Stimulated activated naive CD8-positive, alpha-beta T cell treated with anti-CD3 and anti-CD28 coated beads, Interleukin-15, amount 100 ng/mL, for 72 hours (primary cell): Measurements from ENCODE around the gene AAK1.

ENCODE experiments used
- ATAC-seq: fragments of 150-1000 bp; cut with Tn5 transposase; 2 replicates; pipeline ENCODE4 v1.10.0; 2021; ENCODE audit warnings: mild to moderate bottlenecking, moderate library complexity
- DNase-seq, 2 donors: peaks; one replicate each; pipeline ENCODE4 v3.0.0; 2021 to 2022
- H3K27ac Mint-ChIP-seq, 2 donors: one replicate each; pipeline ENCODE4 v1.8.0; 2022; ENCODE audit warnings: mild to moderate bottlenecking in 2 of 2, mixed read lengths in 2 of 2, moderate library complexity in 2 of 2
- H3K27me3 Mint-ChIP-seq: one replicate; pipeline ENCODE4 v1.8.0; 2022; ENCODE audit warnings: mixed read lengths
- H3K4me1 Mint-ChIP-seq: one replicate; pipeline ENCODE4 v1.8.0; 2022; ENCODE audit warnings: mild to moderate bottlenecking, mixed read lengths
- H3K4me3 Mint-ChIP-seq, 2 donors: one replicate each; pipeline ENCODE4 v1.8.0; 2022; ENCODE audit warnings: mild to moderate bottlenecking in 2 of 2, mixed read lengths in 2 of 2, moderate library complexity in 1 of 2
- H3K9me3 Mint-ChIP-seq, 2 donors: one replicate each; pipeline ENCODE4 v1.8.0; 2022; ENCODE audit warnings: mixed read lengths in 2 of 2

Gene AAK1

GRCh38 chr2:69604026-69604678, 39.4 kb downstream of the AAK1 start:
- peak overlapping the region in 1 of 2 donors; percentile 7 for H3K4me3 Mint-ChIP-seq
- H3K27me3 Mint-ChIP-seq, result no peaks in the 10 kb centered on the region
- peak overlapping the region in 1 of 2 donors; percentile 29 for H3K27ac Mint-ChIP-seq
- peaks cover 92% of the 10 kb centered on the region for H3K4me1 Mint-ChIP-seq
- peaks cover 6 to 9% of the 10 kb centered on the region in 2 donors for H3K9me3 Mint-ChIP-seq
- no peak for ATAC-seq
- DNase-seq, result no peak

DNA sequence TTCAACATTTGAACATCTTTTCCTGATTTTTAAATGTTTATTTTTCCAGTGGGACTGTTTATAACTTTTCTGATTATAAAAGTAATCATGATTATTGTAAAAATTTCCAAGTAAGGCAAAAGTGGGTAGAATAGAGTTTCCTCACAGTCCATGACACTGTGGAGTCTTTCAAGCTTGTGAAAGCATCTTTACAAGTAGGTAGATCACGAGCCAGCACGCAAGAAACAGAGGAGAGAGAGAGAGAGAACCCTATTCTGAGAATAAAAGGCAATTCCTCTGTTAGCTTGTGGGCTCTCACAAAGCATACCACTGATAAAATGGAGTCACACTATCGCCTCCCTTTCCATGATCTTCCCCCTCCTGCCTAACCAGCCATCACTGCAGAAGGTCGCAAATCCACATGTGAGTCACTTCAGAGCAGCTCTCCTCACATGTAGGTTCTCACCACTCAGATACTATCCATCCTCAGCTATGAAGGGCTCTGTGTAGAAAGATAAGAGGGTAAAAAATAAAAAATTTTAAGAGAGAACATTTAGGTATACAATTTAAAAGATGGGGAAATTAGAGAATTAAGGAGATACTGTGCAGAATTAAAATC, 40.3 kb downstream of the AAK1 start:
- DNase-seq, result no peak
- H3K27ac Mint-ChIP-seq, result no peak overlapping the region
- no peaks in the 10 kb centered on the region for H3K27me3 Mint-ChIP-seq
- peak overlapping the region; percentile 5 to 30 for H3K4me3 Mint-ChIP-seq
- peaks cover 90% of the 10 kb centered on the region for H3K4me1 Mint-ChIP-seq
- ATAC-seq, result peak; percentile 34
- H3K9me3 Mint-ChIP-seq, result peaks cover 6 to 9% of the 10 kb centered on the region in 2 donors

- DNase-seq (no peak), ATAC-seq (peak; percentile 97)
- Mint-ChIP-seq H3K9me3 (peaks cover 6 to 8% of the 10 kb centered on the region in 2 donors), H3K27ac (peak overlapping the region; percentile 88 to 92), H3K4me3 (peak overlapping the region; percentile 12 to 27), H3K4me1 (peaks cover 90% of the 10 kb centered on the region), H3K27me3 (no peaks in the 10 kb centered on the region)
Measured at GRCh38 chr2:69601179-69601612, 42.3 kb downstream of the AAK1 start.

GRCh38 chr2:69600425-69600824, 43.1 kb downstream of the AAK1 start:
- DNase-seq (peak in 1 of 2 donors; percentile 45), ATAC-seq (peak; percentile 61)
- Mint-ChIP-seq H3K27ac (peak overlapping the region; percentile 88 to 92), H3K27me3 (no peaks in the 10 kb centered on the region), H3K4me3 (peak overlapping the region; percentile 21 to 38), H3K9me3 (peaks cover 0 to under 1% of the 10 kb centered on the region in 2 donors), H3K4me1 (peaks cover 83% of the 10 kb centered on the region)

DNA sequence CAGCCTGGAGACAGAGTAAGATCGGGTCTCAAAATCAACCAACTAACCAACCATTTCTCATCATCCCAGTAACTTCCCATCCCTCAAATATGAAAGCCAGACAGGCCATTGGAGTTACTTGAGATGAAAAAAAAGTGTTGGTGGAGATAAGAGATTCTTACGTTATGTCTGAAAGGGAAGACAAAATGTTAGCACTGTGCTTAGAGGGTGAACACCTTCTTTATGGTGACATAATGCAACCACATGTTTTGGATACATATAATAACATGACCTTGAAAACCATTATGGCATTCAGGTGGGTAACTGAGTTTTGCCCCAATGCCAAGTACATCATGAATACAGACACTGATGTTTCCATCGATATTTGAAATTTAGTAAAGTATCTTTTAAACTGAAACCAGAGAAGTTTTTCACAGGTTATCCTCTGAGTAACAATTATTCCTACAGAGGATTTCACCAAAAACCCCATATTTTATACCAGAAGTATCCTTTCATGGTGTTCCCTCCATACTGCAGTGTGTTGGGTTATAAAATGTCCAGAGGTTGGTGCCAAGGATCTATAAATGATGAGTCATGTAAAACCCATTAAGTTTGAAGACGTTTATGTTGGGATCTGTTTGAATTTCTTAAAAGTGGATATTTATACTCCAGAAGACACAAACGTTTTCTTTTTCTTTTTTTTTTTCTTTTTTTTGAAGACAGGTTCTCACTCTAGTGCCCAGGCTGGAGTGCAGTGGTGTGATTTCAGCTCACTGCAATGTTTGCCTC, 45.5 kb downstream of the AAK1 start:
- H3K9me3 Mint-ChIP-seq, result no peaks in the 10 kb centered on the region
- ATAC-seq (no peak), DNase-seq (no peak)
- H3K4me3 Mint-ChIP-seq, result peak overlapping the region; percentile 54 to 58
- H3K4me1 Mint-ChIP-seq, result peaks cover 79% of the 10 kb centered on the region
- no peak overlapping the region for H3K27ac Mint-ChIP-seq
- H3K27me3 Mint-ChIP-seq, result no peaks in the 10 kb centered on the region

- DNase-seq (no peak), ATAC-seq (no peak)
- peaks cover 81% of the 10 kb centered on the region for H3K4me1 Mint-ChIP-seq
- H3K9me3 Mint-ChIP-seq, result no peaks in the 10 kb centered on the region
- no peaks in the 10 kb centered on the region for H3K27me3 Mint-ChIP-seq
- H3K27ac Mint-ChIP-seq, result peak overlapping the region in 1 of 2 donors; percentile 75
- H3K4me3 Mint-ChIP-seq, result peak overlapping the region; percentile 54 to 58
Measured at GRCh38 chr2:69597105-69597504, 46.4 kb downstream of the AAK1 start.

GRCh38 chr2:69594341-69594740, 49.2 kb downstream of the AAK1 start:
- ATAC-seq (no peak), DNase-seq (no peak)
- Mint-ChIP-seq H3K4me3 (no peak overlapping the region), H3K4me1 (peaks cover 82% of the 10 kb centered on the region), H3K9me3 (no peaks in the 10 kb centered on the region), H3K27ac (peak overlapping the region in 1 of 2 donors; percentile 8), H3K27me3 (no peaks in the 10 kb centered on the region)

DNA sequence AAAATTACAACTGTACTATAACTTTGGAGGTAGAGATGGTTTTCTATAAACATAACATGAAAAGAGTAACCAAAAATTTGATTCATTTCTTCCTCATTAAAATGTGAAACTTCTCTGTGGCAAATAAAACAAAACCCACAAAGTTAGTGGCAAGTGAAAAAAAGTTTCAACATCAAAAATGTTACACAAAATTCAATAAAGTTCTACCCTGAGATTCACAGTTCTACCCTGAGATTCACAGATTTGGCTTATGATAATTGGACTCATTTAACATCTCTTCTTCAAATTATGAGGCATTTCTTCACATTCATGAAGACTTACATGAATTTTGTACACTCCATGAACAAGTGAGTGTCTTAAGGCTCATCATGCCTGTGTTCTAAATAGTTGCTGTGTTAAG, 51.0 kb downstream of the AAK1 start:
- Mint-ChIP-seq H3K9me3 (no peaks in the 10 kb centered on the region), H3K4me3 (peak overlapping the region in 1 of 2 donors; percentile 36)

GRCh38 chr2:69589973-69590652, 53.4 kb downstream of the AAK1 start:
- DNase-seq (no peak), ATAC-seq (peak; percentile 56)
- H3K27me3 Mint-ChIP-seq, result no peaks in the 10 kb centered on the region
- H3K9me3 Mint-ChIP-seq, result no peaks in the 10 kb centered on the region
- peak overlapping the region; percentile 77 to 83 for H3K27ac Mint-ChIP-seq
- H3K4me3 Mint-ChIP-seq, result peak overlapping the region; percentile 44 to 57
- H3K4me1 Mint-ChIP-seq, result peaks cover 90% of the 10 kb centered on the region

More for the DNA sequence above, 51.0 kb downstream of the AAK1 start:
- H3K4me1 Mint-ChIP-seq, result peaks cover 86% of the 10 kb centered on the region
- no peaks in the 10 kb centered on the region for H3K27me3 Mint-ChIP-seq
- ATAC-seq (no peak), DNase-seq (no peak)
- H3K27ac Mint-ChIP-seq, result peak overlapping the region in 1 of 2 donors; percentile 63

DNA sequence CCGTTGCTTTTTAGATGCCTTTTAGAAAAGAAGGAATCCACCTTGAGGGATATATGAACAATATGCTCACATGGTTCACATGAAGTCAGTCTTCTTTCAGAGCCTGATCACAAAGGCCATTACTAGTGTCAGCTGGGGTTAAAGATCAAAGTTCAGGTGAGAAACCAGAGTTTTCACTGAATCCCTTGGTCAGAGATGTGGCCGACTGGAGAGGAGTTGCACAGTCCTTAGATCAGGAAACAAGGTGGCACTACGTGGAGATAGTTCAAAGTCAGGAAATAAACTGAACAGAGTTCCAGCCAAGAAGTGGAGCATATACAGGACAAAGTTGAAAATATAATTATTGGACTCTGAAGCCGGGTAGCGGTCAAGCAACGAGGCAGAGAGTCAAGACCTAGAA, 54.6 kb downstream of the AAK1 start:
- DNase-seq, result no peak
- Mint-ChIP-seq H3K4me3 (peak overlapping the region; percentile 46 to 48), H3K4me1 (peaks cover 90% of the 10 kb centered on the region), H3K27ac (peak overlapping the region; percentile 77 to 92), H3K9me3 (no peaks in the 10 kb centered on the region), H3K27me3 (no peaks in the 10 kb centered on the region)
- ATAC-seq, result no peak

- Mint-ChIP-seq H3K27me3 (no peaks in the 10 kb centered on the region), H3K9me3 (no peaks in the 10 kb centered on the region), H3K27ac (peak overlapping the region; percentile 77 to 92), H3K4me1 (peaks cover 91% of the 10 kb centered on the region), H3K4me3 (peak overlapping the region; percentile 46 to 48)
- peak in 1 of 2 donors; percentile 32 for DNase-seq
- peak; percentile 76 for ATAC-seq
Measured at GRCh38 chr2:69588403-69588802, 55.1 kb downstream of the AAK1 start.

GRCh38 chr2:69585855-69586555, 57.5 kb downstream of the AAK1 start:
- Mint-ChIP-seq H3K9me3 (no peaks in the 10 kb centered on the region), H3K4me3 (peak overlapping the region; percentile 43 to 69), H3K27me3 (no peaks in the 10 kb centered on the region), H3K27ac (peak overlapping the region in 1 of 2 donors; percentile 81), H3K4me1 (peaks cover 95% of the 10 kb centered on the region)
- DNase-seq (peak in 1 of 2 donors; percentile 19), ATAC-seq (peak; percentile 41)

GRCh38 chr2:69584127-69584889, 59.2 kb downstream of the AAK1 start:
- Mint-ChIP-seq H3K4me1 (peaks cover 93% of the 10 kb centered on the region), H3K27me3 (no peaks in the 10 kb centered on the region), H3K27ac (peak overlapping the region; percentile 59 to 88), H3K9me3 (no peaks in the 10 kb centered on the region), H3K4me3 (peak overlapping the region; percentile 70)
- ATAC-seq (peak; percentile 63), DNase-seq (no peak)

DNA sequence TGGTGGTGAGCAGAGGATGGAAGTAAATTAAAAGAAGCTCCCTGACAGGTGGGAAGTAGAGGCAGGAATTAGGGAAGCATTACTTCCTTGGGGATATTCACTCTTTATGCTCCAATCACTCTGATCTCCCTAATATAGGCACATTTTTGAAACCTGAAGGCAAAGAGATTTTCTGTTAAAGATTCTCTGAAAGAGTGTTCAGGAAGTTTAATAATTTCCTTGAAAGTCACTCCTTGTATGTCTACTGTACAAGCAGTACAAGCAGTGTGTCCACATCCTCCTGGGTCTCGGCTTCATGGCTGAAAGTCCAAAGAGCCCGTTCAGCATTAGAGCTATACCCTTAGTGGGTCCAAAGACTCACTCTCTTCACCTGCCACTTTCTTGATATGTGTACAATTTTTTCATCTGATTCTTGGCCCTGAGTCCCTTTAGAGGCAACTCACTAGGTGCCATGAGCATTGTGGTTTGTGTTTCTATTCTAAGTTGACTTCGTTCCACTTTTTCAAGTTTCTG, 60.2 kb downstream of the AAK1 start:
- H3K4me3 Mint-ChIP-seq, result peak overlapping the region; percentile 70
- H3K27ac Mint-ChIP-seq, result peak overlapping the region in 1 of 2 donors; percentile 67
- peaks cover 93% of the 10 kb centered on the region for H3K4me1 Mint-ChIP-seq
- DNase-seq (no peak), ATAC-seq (no peak)
- no peaks in the 10 kb centered on the region for H3K9me3 Mint-ChIP-seq
- no peaks in the 10 kb centered on the region for H3K27me3 Mint-ChIP-seq
